Transverse colon (tissue), 4 donors: ENCODE data around the gene INTS11. TPM values are rescaled to one million over a fixed set of nuclear protein-coding genes. Genes with fewer than 3 reads are reported as not detected.

Source experiments
- DNase-seq: peaks from one replicate; pipeline ENCODE4 v3.0.0-alpha.2; 2019
- H3K27ac ChIP-seq, 4 donors: fragments of 200-600 bp; sonication (generic); 2 replicates each; pipeline ENCODE4 v1.5.1; 2016 to 2018; ENCODE audit warnings: inconsistent platforms in 4 of 4
- H3K27me3 ChIP-seq: fragments of 200-600 bp; sonication (generic); 2 replicates; pipeline ENCODE4 v1.5.1; 2017; ENCODE audit warnings: inconsistent platforms
- H3K36me3 ChIP-seq, 4 donors: fragments of 200-600 bp; sonication (generic); 2 replicates each; pipeline ENCODE4 v1.5.1; 2017 to 2019; ENCODE audit warnings: inconsistent platforms in 4 of 4
- H3K4me1 ChIP-seq, 4 donors: fragments of 200-600 bp; sonication (generic); 2 replicates each; pipeline ENCODE4 v1.5.1; 2017 to 2020; ENCODE audit warnings: inconsistent platforms in 4 of 4
- H3K4me3 ChIP-seq, 4 donors: fragments of 200-600 bp; sonication (generic); 1 replicate in 1 of 4; 2 replicates in 3 of 4; pipeline versions ENCODE4 v1.5.1 to v1.6.1; 2017 to 2019; ENCODE audit warnings: inconsistent platforms in 4 of 4
- H3K9me3 ChIP-seq, 2 donors: fragments of 200-600 bp; sonication (generic); 2 replicates each; pipeline ENCODE4 v1.5.1; 2017 to 2019; ENCODE audit warnings: inconsistent platforms in 2 of 2
- CTCF ChIP-seq, 5 experiments: fragments of 200-600 bp in 3 of 5; fragments of 450-650 bp in 2 of 5; sonication (generic) in 3 of 5; IDR thresholded peaks; 1 replicate in 2 of 5; 2 replicates in 3 of 5; pipeline ENCODE4 v1.5.1; 2016 to 2017; ENCODE audit warnings: antibody characterized with exemption in 5 of 5, inconsistent platforms in 3 of 5, mild to moderate bottlenecking in 2 of 5, moderate library complexity in 1 of 5
- EP300 ChIP-seq: sonication (generic); formaldehyde crosslinking; IDR thresholded peaks from one replicate; pipeline ENCODE4 v1.6.1; 2017; ENCODE audit warnings: antibody characterized with exemption, low read depth
- POLR2A ChIP-seq: fragments of 450-650 bp; IDR thresholded peaks from one replicate; pipeline ENCODE4 v1.6.1; 2016; ENCODE audit warnings: antibody characterized with exemption, mild to moderate bottlenecking, moderate library complexity
- POLR2AphosphoS5 ChIP-seq, 3 donors: sonication (generic); formaldehyde crosslinking; IDR thresholded peaks; one replicate each; pipeline ENCODE4 v1.6.1; 2016; ENCODE audit warnings: antibody characterized with exemption in 3 of 3
- WGBS, 2 donors: methylation state at CpG; one replicate each; pipeline ENCODE4 v1.1.5; 2018; ENCODE audit warnings: low coverage in 1 of 2; 5-methylcytosine and 5-hydroxymethylcytosine counted together
- in situ Hi-C, 4 donors: fragments of 200-750 bp; cut with MboI; loops; one replicate each; pipeline versions ENCODE4 v1.15.0 to v1.15.1; 2017; ENCODE audit warnings: low sequenced_read_pairs in 3 of 4, low pct_ligation_motif_present in 1 of 4, low pct_unique_long_range_greater_than_20kb in 1 of 4
- intact Hi-C: fragments of 100-400 bp; cut with DNase I; formaldehyde crosslinking; loops from one replicate; pipeline ENCODE4 v1.15.1; 2023; ENCODE audit warnings: low total_unique reads
- total RNA-seq, 4 donors: library from RNA; depleted of rRNA; stranded (reverse); fragments of >200 nt; gene quantifications; one replicate each; pipeline ENCODE4 v1.1.0, GENCODE V29; 2016

INTS11 gene
- total RNA-seq, 4 donors from 2014 or later: 118 to 424 (median 140) TPM

GRCh38 chr1:1309251-1310108, 15.0 kb downstream of the INTS11 start:
- DNase-seq: peak; percentile 57
- Histone ChIP-seq H3K4me1 (peaks cover 27 to 43% (median 41%) of the 10 kb centered on the region in 4 donors), H3K4me3 (peak overlapping the region; percentile 73 to 95 (median 88)), H3K27me3 (no peaks in the 10 kb centered on the region), H3K27ac (peak overlapping the region; percentile 92 to 97 (median 96)), H3K36me3 (peaks cover 0 to 18% (median 8%) of the 10 kb centered on the region in 4 donors), H3K9me3 (no peaks in the 10 kb centered on the region)
- WGBS, 2 donors: 48% methylated on average over 11 of the region's 57 CpGs; no CpG with 5 or more reads in 1 of the 2 donors
- in situ Hi-C loops (no loop called here), intact Hi-C loops (no loop called here)
- TF ChIP-seq POLR2AphosphoS5 (IDR thresholded peaks at IDR 0.05) (no peak), EP300 (no peak), POLR2A (no peak), CTCF (IDR thresholded peaks at IDR 0.05) (no peak)

GRCh38 chr1:1308756-1309250, 15.7 kb downstream of the INTS11 start:
- H3K4me3 ChIP-seq: peak overlapping the region; percentile 73 to 95 (median 88)
- H3K4me1 ChIP-seq: peaks cover 32 to 50% (median 48%) of the 10 kb centered on the region in 4 donors
- in situ Hi-C loops: no loop called here
- peaks cover 0 to 13% (median 5%) of the 10 kb centered on the region in 4 donors for H3K36me3 ChIP-seq
- 0% methylated on average over 14 of the region's 66 CpGs; no CpG with 5 or more reads in 1 of the 2 donors for WGBS, 2 donors
- intact Hi-C loops: no loop called here
- no peak for TF ChIP-seq POLR2AphosphoS5 (IDR thresholded peaks at IDR 0.05)
- H3K9me3 ChIP-seq: no peaks in the 10 kb centered on the region
- H3K27me3 ChIP-seq: no peaks in the 10 kb centered on the region
- peak overlapping the region; percentile 92 to 97 (median 96) for H3K27ac ChIP-seq
- peak; percentile 43 for DNase-seq

- in situ Hi-C loops: no loop called here
Measured at GRCh38 chr1:1307923-1308755, 16.3 kb downstream of the INTS11 start, which contains the start of the genes ACAP3 and PUSL1. ACAP3 (minus strand) TSS chr1:1307930; CDS start chr1:1307815, 115 bp downstream. PUSL1 (plus strand) TSS chr1:1308597; CDS start chr1:1308644, 47 bp downstream.

More at GRCh38 chr1:1307923-1308755, 16.3 kb downstream of the INTS11 start, which contains the start of the genes ACAP3 and PUSL1:
- peaks cover 0 to 8% (median 3%) of the 10 kb centered on the region in 4 donors for H3K36me3 ChIP-seq
- peak within 1 kb of the TSS; percentile 73 to 95 (median 88) for H3K4me3 ChIP-seq
- peaks cover 32 to 55% (median 50%) of the 10 kb centered on the region in 4 donors for H3K4me1 ChIP-seq
- H3K27me3 ChIP-seq: no peaks in the 10 kb centered on the region
- peak in 2 of 3 donors; percentile 48 to 61 for TF ChIP-seq POLR2AphosphoS5 (IDR thresholded peaks at IDR 0.05)
- TF ChIP-seq CTCF (IDR thresholded peaks at IDR 0.05): peak in 3 of 5 experiments; percentile 2 to 60 (median 28)
- no peak for TF ChIP-seq EP300
- TF ChIP-seq POLR2A: peak; percentile 27
- intact Hi-C loops: no loop called here
- peak within 1 kb of the TSS; percentile 92 to 97 (median 96) for H3K27ac ChIP-seq
- WGBS, 2 donors: 2% methylated on average over 32 of the region's 131 CpGs; no CpG with 5 or more reads in 1 of the 2 donors
- peak; percentile 88 for DNase-seq
- no peaks in the 10 kb centered on the region for H3K9me3 ChIP-seq
